HepG2 (cell line): ENCODE results near the gene HIBADH. TPM values are rescaled to one million over a fixed set of nuclear protein-coding genes. Genes with fewer than 3 reads are reported as not detected.
A peak's percentile ranks its signal among the peaks of the same experiment; 100 is the strongest.

Source experiments
- ESRRA ChIP-seq: sonication (generic); formaldehyde crosslinking; IDR thresholded peaks from 2 replicates; pipeline ENCODE4 v1.5.1; 2020; ENCODE audit warnings: mild to moderate bottlenecking, low read depth, missing genetic modification reagents
- JUNB ChIP-seq: sonication (generic); formaldehyde crosslinking; IDR thresholded peaks from 2 replicates; pipeline ENCODE4 v1.8.0; 2022; ENCODE audit warnings: missing genetic modification reagents, mild to moderate bottlenecking, borderline replicate concordance
- KAT8 ChIP-seq: IDR thresholded peaks from 2 replicates; pipeline ENCODE4 v1.6.1; 2016; ENCODE audit warnings: missing genetic modification reagents, missing compliant biosample characterization
- MTA3 ChIP-seq: sonication (generic); formaldehyde crosslinking; IDR thresholded peaks from 2 replicates; pipeline ENCODE4 v1.4.0; 2020; ENCODE audit warnings: missing genetic modification reagents
- RARA ChIP-seq: IDR thresholded peaks from 2 replicates; pipeline ENCODE4 v1.6.1; 2016; ENCODE audit warnings: missing genetic modification reagents, missing compliant biosample characterization
- SIX4 ChIP-seq: sonication (generic); formaldehyde crosslinking; IDR thresholded peaks from 2 replicates; pipeline ENCODE4 v1.4.0; 2020; ENCODE audit warnings: missing genetic modification reagents
- TOE1 ChIP-seq: sonication (generic); formaldehyde crosslinking; IDR thresholded peaks from 2 replicates; pipeline ENCODE4 v1.4.0; 2020; ENCODE audit warnings: mild to moderate bottlenecking, missing genetic modification reagents
- ZBTB20 ChIP-seq: sonication (generic); formaldehyde crosslinking; IDR thresholded peaks from 2 replicates; pipeline ENCODE4 v1.8.1; 2023; ENCODE audit warnings: missing genetic modification reagents, low read depth, mild to moderate bottlenecking, borderline replicate concordance
- ZC3H13 ChIP-seq: sonication (generic); formaldehyde crosslinking; IDR thresholded peaks from 2 replicates; pipeline ENCODE4 v1.8.1; 2023; ENCODE audit warnings: mild to moderate bottlenecking, missing genetic modification reagents, moderate library complexity
- ZNF616 ChIP-seq: sonication (generic); formaldehyde crosslinking; IDR thresholded peaks from 2 replicates; pipeline ENCODE4 v1.5.0; 2020; ENCODE audit warnings: low read depth, mild to moderate bottlenecking, missing genetic modification reagents
- ZNF773 ChIP-seq: sonication (generic); formaldehyde crosslinking; IDR thresholded peaks from 2 replicates; pipeline ENCODE4 v1.4.0; 2020; ENCODE audit warnings: missing genetic modification reagents, borderline replicate concordance
- ZNF839 ChIP-seq: sonication (generic); formaldehyde crosslinking; IDR thresholded peaks from 2 replicates; pipeline ENCODE4 v1.4.0; 2020; ENCODE audit warnings: missing genetic modification reagents, mild to moderate bottlenecking, borderline replicate concordance
- ZSCAN29 ChIP-seq: sonication (generic); formaldehyde crosslinking; conservative IDR thresholded peaks from 2 replicates; pipeline ENCODE4 v1.4.0; 2020; ENCODE audit warnings: mild to moderate bottlenecking, missing genetic modification reagents
- polyA plus RNA-seq, 8 experiments: library from polyadenylated mRNA; depleted of rRNA in 3 of 8; stranded (reverse) in 7 of 8; unstranded in 1 of 8; fragments of >200 nt; fragmentation: Illumina TruSeq in 4 of 8; extraction: Trizol in 4 of 8; gene quantifications; 2 replicates each; pipeline versions ENCODE4 v1.2.1 to v1.2.3, GENCODE V29; 2011 to 2016; ENCODE audit warnings: low read depth in 4 of 8, missing spikeins in 1 of 8, mixed read lengths in 1 of 8; ENCODE audit not compliant: insufficient read depth in 1 of 8
- total RNA-seq, 5 experiments: library from RNA; depleted of rRNA; stranded (reverse); fragments of >200 nt; fragmentation: Illumina TruSeq; extraction: Trizol; gene quantifications; 2 replicates each; pipeline ENCODE4 v1.2.3, GENCODE V29; 2016; ENCODE audit warnings: low read depth in 1 of 5
- TF ChIP-seq, protein P1 (sequence below): sonication (generic); formaldehyde crosslinking; IDR thresholded peaks from 2 replicates; pipeline ENCODE4 v1.8.0; 2022; ENCODE audit warnings: mild to moderate bottlenecking, missing genetic modification reagents; ENCODE audit not compliant: insufficient replicate concordance
- TF ChIP-seq, protein P2 (sequence below): sonication (generic); formaldehyde crosslinking; IDR thresholded peaks from 2 replicates; pipeline ENCODE4 v1.5.1; 2020; ENCODE audit warnings: missing genetic modification reagents, mild to moderate bottlenecking, borderline replicate concordance
- TF ChIP-seq, protein P3 (sequence below): conservative IDR thresholded peaks from 2 replicates; pipeline ENCODE4 v1.6.1; 2018; ENCODE audit warnings: missing genetic modification reagents
- TF ChIP-seq, protein P4 (sequence below): sonication (generic); formaldehyde crosslinking; IDR thresholded peaks from 2 replicates; pipeline ENCODE4 v1.5.0; 2020; ENCODE audit warnings: missing genetic modification reagents
- TF ChIP-seq, protein P5 (sequence below): IDR thresholded peaks from 2 replicates; pipeline ENCODE4 v1.6.1; 2018; ENCODE audit warnings: missing genetic modification reagents
- TF ChIP-seq, protein P6 (sequence below): sonication (generic); formaldehyde crosslinking; IDR thresholded peaks from 2 replicates; pipeline ENCODE4 v1.4.0; 2020; ENCODE audit warnings: missing genetic modification reagents, borderline replicate concordance

Gene HIBADH
- total and polyA plus RNA-seq, 2 of the 13 experiments (the other 11 are each of a cell fraction or from before 2014, with no cell fraction given): 49.9 to 59.5 TPM

DNA sequence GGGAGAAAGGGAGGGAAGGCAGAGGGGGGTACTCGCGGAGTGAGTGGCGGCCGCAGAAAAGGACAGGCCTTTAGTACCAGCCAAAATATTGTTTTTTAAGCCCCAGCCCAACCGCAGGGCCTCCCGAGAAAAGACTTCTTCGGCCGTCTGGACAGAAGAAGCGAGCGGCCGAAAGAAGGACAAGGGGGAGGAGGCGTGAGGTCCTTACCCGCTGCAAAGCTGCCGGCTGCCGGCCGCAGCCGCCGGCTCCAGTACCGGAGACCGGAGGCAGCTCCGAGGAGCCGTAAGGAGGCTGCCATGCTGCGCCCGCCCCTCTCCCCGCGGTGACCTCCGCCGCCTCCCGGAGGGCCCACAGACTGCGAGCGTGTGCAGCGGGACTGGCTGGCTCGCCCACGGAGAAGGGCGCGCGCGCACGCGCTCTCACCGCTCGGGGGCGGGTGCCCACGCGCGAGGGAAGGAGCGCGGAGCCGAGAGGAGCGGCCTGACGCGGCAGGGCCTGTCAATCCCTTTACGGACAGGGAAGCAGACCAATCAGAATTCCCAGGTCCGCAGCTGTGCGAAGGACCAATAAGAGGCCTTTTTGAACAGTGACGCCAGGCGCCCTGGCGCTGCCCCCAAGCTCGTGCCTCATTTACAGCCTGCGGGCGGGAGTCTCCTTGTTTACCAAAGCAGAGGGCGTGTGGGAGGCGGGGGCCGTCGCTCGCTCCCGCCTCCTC lies at the start of gene HIBADH (continued):
- TF ChIP-seq, protein P1, sequence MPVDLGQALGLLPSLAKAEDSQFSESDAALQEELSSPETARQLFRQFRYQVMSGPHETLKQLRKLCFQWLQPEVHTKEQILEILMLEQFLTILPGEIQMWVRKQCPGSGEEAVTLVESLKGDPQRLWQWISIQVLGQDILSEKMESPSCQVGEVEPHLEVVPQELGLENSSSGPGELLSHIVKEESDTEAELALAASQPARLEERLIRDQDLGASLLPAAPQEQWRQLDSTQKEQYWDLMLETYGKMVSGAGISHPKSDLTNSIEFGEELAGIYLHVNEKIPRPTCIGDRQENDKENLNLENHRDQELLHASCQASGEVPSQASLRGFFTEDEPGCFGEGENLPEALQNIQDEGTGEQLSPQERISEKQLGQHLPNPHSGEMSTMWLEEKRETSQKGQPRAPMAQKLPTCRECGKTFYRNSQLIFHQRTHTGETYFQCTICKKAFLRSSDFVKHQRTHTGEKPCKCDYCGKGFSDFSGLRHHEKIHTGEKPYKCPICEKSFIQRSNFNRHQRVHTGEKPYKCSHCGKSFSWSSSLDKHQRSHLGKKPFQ: no peak
- TF ChIP-seq ZSCAN29 (CRISPR knock-in tag): no peak
- TF ChIP-seq, protein P2, sequence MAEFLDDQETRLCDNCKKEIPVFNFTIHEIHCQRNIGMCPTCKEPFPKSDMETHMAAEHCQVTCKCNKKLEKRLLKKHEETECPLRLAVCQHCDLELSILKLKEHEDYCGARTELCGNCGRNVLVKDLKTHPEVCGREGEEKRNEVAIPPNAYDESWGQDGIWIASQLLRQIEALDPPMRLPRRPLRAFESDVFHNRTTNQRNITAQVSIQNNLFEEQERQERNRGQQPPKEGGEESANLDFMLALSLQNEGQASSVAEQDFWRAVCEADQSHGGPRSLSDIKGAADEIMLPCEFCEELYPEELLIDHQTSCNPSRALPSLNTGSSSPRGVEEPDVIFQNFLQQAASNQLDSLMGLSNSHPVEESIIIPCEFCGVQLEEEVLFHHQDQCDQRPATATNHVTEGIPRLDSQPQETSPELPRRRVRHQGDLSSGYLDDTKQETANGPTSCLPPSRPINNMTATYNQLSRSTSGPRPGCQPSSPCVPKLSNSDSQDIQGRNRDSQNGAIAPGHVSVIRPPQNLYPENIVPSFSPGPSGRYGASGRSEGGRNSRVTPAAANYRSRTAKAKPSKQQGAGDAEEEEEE (CRISPR knock-in tag): no peak
- TF ChIP-seq ZBTB20 (CRISPR knock-in tag): peak; percentile 44; the same call in 1 of the 2 replicates
- TF ChIP-seq MTA3 (CRISPR knock-in tag): no peak
- TF ChIP-seq ESRRA (CRISPR knock-in tag): no peak; the same call in 1 of the 2 replicates
- TF ChIP-seq TOE1 (CRISPR knock-in tag): no peak
- TF ChIP-seq SIX4 (CRISPR knock-in tag): peak; percentile 25; the same call in 1 of the 2 replicates
- TF ChIP-seq ZC3H13 (CRISPR knock-in tag): no peak
- no peak for TF ChIP-seq KAT8 (CRISPR knock-in tag)
- TF ChIP-seq, protein P3, sequence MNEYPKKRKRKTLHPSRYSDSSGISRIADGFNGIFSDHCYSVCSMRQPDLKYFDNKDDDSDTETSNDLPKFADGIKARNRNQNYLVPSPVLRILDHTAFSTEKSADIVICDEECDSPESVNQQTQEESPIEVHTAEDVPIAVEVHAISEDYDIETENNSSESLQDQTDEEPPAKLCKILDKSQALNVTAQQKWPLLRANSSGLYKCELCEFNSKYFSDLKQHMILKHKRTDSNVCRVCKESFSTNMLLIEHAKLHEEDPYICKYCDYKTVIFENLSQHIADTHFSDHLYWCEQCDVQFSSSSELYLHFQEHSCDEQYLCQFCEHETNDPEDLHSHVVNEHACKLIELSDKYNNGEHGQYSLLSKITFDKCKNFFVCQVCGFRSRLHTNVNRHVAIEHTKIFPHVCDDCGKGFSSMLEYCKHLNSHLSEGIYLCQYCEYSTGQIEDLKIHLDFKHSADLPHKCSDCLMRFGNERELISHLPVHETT (CRISPR knock-in tag): no peak
- TF ChIP-seq, protein P4, sequence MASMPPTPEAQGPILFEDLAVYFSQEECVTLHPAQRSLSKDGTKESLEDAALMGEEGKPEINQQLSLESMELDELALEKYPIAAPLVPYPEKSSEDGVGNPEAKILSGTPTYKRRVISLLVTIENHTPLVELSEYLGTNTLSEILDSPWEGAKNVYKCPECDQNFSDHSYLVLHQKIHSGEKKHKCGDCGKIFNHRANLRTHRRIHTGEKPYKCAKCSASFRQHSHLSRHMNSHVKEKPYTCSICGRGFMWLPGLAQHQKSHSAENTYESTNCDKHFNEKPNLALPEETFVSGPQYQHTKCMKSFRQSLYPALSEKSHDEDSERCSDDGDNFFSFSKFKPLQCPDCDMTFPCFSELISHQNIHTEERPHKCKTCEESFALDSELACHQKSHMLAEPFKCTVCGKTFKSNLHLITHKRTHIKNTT (CRISPR knock-in tag): no peak
- TF ChIP-seq, protein P5, sequence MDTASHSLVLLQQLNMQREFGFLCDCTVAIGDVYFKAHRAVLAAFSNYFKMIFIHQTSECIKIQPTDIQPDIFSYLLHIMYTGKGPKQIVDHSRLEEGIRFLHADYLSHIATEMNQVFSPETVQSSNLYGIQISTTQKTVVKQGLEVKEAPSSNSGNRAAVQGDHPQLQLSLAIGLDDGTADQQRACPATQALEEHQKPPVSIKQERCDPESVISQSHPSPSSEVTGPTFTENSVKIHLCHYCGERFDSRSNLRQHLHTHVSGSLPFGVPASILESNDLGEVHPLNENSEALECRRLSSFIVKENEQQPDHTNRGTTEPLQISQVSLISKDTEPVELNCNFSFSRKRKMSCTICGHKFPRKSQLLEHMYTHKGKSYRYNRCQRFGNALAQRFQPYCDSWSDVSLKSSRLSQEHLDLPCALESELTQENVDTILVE (CRISPR knock-in tag): peak; percentile 41; the same call in 1 of the 2 replicates
- TF ChIP-seq, protein P6, sequence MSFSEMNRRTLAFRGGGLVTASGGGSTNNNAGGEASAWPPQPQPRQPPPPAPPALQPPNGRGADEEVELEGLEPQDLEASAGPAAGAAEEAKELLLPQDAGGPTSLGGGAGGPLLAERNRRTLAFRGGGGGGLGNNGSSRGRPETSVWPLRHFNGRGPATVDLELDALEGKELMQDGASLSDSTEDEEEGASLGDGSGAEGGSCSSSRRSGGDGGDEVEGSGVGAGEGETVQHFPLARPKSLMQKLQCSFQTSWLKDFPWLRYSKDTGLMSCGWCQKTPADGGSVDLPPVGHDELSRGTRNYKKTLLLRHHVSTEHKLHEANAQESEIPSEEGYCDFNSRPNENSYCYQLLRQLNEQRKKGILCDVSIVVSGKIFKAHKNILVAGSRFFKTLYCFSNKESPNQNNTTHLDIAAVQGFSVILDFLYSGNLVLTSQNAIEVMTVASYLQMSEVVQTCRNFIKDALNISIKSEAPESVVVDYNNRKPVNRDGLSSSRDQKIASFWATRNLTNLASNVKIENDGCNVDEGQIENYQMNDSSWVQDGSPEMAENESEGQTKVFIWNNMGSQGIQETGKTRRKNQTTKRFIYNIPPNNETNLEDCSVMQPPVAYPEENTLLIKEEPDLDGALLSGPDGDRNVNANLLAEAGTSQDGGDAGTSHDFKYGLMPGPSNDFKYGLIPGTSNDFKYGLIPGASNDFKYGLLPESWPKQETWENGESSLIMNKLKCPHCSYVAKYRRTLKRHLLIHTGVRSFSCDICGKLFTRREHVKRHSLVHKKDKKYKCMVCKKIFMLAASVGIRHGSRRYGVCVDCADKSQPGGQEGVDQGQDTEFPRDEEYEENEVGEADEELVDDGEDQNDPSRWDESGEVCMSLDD (CRISPR knock-in tag): no peak
- TF ChIP-seq ZNF616 (CRISPR knock-in tag): no peak
- no peak; the same call in 1 of the 2 replicates for TF ChIP-seq ZNF773 (CRISPR knock-in tag)
- TF ChIP-seq JUNB (CRISPR knock-in tag): no peak
- no peak for TF ChIP-seq ZNF839 (CRISPR knock-in tag)
- TF ChIP-seq RARA (CRISPR knock-in tag): peak; percentile 83
